Stomach (tissue), 4 donors: Measurements from ENCODE around the gene CHRNE.

Experiments used
- EP300 ChIP-seq: sonication (generic); formaldehyde crosslinking; IDR thresholded peaks from one replicate; pipeline ENCODE4 v1.6.1; 2017; ENCODE audit warnings: antibody characterized with exemption
- POLR2A ChIP-seq, 4 donors: fragments of 450-650 bp; IDR thresholded peaks; one replicate each; pipeline ENCODE4 v1.6.1; 2016; ENCODE audit warnings: antibody characterized with exemption in 4 of 4, control low read depth in 2 of 4, mild to moderate bottlenecking in 1 of 4, moderate library complexity in 1 of 4
- POLR2AphosphoS5 ChIP-seq, 3 donors: sonication (generic); formaldehyde crosslinking; IDR thresholded peaks; one replicate each; pipeline ENCODE4 v1.6.1; 2016; ENCODE audit warnings: antibody characterized with exemption in 3 of 3
- TF ChIP-seq, protein P1 (sequence below), 7 experiments: fragments of 450-650 bp in 4 of 7; fragments of 200-600 bp in 3 of 7; sonication (generic) in 3 of 7; IDR thresholded peaks; one replicate each; pipeline ENCODE4 v1.5.1; 2016 to 2019; ENCODE audit warnings: antibody characterized with exemption in 7 of 7, control low read depth in 2 of 7, mild to moderate bottlenecking in 1 of 7

DNA sequence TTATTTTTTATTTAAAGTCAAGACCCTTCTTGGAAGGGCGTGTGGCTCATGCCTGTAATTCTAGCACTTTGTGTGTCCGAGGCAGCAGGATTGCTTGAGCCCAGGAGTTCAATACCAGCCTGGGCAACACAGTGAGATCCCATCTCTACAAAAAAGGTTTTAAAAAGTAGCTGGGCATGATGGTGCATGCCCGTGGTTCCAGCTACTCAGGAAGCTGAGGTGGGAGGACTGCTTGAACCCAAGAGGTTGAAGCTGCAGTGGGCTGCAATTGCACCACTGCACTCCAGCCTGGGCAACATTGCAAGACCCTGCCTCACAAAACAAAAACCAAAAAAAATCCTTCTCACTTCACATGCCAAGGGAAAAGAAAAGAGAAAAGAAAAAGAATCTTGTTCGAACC lies 40.2 kb downstream of the CHRNE start:
- TF ChIP-seq, protein P1, sequence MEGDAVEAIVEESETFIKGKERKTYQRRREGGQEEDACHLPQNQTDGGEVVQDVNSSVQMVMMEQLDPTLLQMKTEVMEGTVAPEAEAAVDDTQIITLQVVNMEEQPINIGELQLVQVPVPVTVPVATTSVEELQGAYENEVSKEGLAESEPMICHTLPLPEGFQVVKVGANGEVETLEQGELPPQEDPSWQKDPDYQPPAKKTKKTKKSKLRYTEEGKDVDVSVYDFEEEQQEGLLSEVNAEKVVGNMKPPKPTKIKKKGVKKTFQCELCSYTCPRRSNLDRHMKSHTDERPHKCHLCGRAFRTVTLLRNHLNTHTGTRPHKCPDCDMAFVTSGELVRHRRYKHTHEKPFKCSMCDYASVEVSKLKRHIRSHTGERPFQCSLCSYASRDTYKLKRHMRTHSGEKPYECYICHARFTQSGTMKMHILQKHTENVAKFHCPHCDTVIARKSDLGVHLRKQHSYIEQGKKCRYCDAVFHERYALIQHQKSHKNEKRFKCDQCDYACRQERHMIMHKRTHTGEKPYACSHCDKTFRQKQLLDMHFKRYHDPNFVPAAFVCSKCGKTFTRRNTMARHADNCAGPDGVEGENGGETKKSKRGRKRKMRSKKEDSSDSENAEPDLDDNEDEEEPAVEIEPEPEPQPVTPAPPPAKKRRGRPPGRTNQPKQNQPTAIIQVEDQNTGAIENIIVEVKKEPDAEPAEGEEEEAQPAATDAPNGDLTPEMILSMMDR (IDR thresholded peaks at IDR 0.05), result no peak
- TF ChIP-seq POLR2AphosphoS5 (IDR thresholded peaks at IDR 0.05), result no peak
- no peak for TF ChIP-seq EP300
- TF ChIP-seq POLR2A (IDR thresholded peaks at IDR 0.05), result no peak
